HG03571 (cell line): ENCODE results near the gene PTPRN2.

Experiments
- ATAC-seq: cut with Tn5 transposase; IDR thresholded peaks from one replicate; pipeline ENCODE4 v1.9.1; 2021; ENCODE audit not compliant: unreplicated experiment

Gene PTPRN2

GRCh38 chr7:157799076-157799685, 788.4 kb downstream of the PTPRN2 start:
- ATAC-seq: no peak

- ATAC-seq: no peak
Measured at GRCh38 chr7:157797361-157797760, 790.3 kb downstream of the PTPRN2 start.

GRCh38 chr7:157796846-157797245, 790.8 kb downstream of the PTPRN2 start:
- ATAC-seq: no peak

GRCh38 chr7:157795643-157796042, 792.0 kb downstream of the PTPRN2 start:
- no peak for ATAC-seq

GRCh38 chr7:157795199-157795598, 792.4 kb downstream of the PTPRN2 start:
- no peak for ATAC-seq

GRCh38 chr7:157794746-157795065, 792.9 kb downstream of the PTPRN2 start:
- no peak for ATAC-seq

GRCh38 chr7:157793973-157794745, 793.5 kb downstream of the PTPRN2 start:
- ATAC-seq: no peak

GRCh38 chr7:157793087-157793353, 794.6 kb downstream of the PTPRN2 start:
- ATAC-seq: no peak

GRCh38 chr7:157792241-157793086, 795.2 kb downstream of the PTPRN2 start:
- no peak for ATAC-seq

- no peak for ATAC-seq
Measured at GRCh38 chr7:157791666-157792065, 796.0 kb downstream of the PTPRN2 start.

GRCh38 chr7:157791261-157791660, 796.4 kb downstream of the PTPRN2 start:
- no peak for ATAC-seq

GRCh38 chr7:157789942-157790341, 797.7 kb downstream of the PTPRN2 start:
- ATAC-seq: no peak

GRCh38 chr7:157789094-157789493, 798.5 kb downstream of the PTPRN2 start:
- ATAC-seq: no peak

- no peak for ATAC-seq
Measured at GRCh38 chr7:157788573-157788972, 799.0 kb downstream of the PTPRN2 start.

- ATAC-seq: no peak
Measured at GRCh38 chr7:157787275-157787701, 800.3 kb downstream of the PTPRN2 start.

GRCh38 chr7:157786375-157787274, 801.0 kb downstream of the PTPRN2 start:
- ATAC-seq: no peak

- no peak for ATAC-seq
Measured at GRCh38 chr7:157785486-157786186, 802.0 kb downstream of the PTPRN2 start.

GRCh38 chr7:157784979-157785441, 802.6 kb downstream of the PTPRN2 start:
- no peak for ATAC-seq

- no peak for ATAC-seq
Measured at GRCh38 chr7:157784041-157784835, 803.4 kb downstream of the PTPRN2 start.

- no peak for ATAC-seq
Measured at GRCh38 chr7:157782041-157782440, 805.6 kb downstream of the PTPRN2 start.
